Measurements from ENCODE around the gene AFTPH. TPM values are rescaled to one million over a fixed set of nuclear protein-coding genes. Genes with fewer than 3 reads are reported as not detected.

The AFTPH gene
- total RNA-seq, 1 experiment from 2014 or later: 17.9 TPM

DNA sequence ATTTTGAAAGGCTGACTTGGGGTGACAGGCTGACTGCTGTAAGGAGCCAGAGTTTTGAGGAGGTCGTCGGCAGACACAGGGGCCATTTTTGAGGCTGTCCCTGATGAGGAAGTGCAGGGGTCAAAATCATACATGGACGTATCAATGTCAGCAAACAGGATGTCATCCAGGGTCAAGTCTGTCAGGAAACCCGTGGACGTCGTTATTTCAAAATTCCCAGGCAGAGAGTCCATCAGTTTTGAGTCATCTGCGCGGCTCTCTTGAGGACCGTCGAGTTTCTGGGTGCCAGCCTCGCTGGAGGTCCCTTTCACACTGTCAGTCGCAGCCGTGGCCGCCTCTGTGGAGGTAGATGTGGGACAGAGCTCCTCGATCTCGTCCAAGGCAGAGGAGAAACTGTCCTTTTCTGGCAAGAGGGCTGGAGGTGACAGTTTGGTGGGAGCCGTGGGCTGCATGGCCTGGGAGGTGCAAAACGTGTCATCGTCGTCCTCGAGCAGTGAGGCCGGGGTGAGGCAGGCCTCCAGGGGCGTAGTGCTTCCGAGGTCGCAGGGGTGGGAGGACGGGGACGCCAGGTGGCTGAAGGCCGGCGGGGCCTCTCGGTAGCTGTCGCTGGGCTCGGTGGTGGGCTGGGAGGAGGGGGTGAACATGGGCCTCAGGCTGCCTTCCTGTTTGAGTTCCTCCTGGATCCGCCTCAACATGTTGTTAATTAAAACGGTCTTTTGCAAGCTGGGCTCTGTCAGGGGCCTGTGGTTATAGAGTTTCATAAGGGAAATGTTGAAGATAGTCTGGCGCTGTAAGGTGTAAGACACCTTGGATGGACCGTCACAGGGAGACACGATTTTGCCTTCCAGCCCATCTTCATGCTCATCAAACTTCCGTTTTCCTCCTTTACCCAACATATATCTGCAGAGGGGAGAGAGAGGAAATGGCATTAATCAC, 112.1 kb downstream of the AFTPH start:
- no TSS peak for BruUV-seq (replicated peaks)
- TF ChIP-seq REST (IDR thresholded peaks at IDR 0.05; ENCODE audit: insufficient read depth in 1 of 2, low read depth in 2 of 2, low read length in 1 of 2) (no peak), SIN3A (IDR thresholded peaks at IDR 0.05; ENCODE audit: borderline replicate concordance, insufficient read depth, low read depth, low read length) (no peak), TCF7L2 (IDR thresholded peaks at IDR 0.05; ENCODE audit: low read depth, low read length) (no peak), POLR2AphosphoS5 (IDR thresholded peaks at IDR 0.05; ENCODE audit: low read depth, low read length) (no peak)
- TF ChIP-seq, protein P1, sequence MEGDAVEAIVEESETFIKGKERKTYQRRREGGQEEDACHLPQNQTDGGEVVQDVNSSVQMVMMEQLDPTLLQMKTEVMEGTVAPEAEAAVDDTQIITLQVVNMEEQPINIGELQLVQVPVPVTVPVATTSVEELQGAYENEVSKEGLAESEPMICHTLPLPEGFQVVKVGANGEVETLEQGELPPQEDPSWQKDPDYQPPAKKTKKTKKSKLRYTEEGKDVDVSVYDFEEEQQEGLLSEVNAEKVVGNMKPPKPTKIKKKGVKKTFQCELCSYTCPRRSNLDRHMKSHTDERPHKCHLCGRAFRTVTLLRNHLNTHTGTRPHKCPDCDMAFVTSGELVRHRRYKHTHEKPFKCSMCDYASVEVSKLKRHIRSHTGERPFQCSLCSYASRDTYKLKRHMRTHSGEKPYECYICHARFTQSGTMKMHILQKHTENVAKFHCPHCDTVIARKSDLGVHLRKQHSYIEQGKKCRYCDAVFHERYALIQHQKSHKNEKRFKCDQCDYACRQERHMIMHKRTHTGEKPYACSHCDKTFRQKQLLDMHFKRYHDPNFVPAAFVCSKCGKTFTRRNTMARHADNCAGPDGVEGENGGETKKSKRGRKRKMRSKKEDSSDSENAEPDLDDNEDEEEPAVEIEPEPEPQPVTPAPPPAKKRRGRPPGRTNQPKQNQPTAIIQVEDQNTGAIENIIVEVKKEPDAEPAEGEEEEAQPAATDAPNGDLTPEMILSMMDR (IDR thresholded peaks at IDR 0.05): no peak
- H3K9me3 ChIP-seq (ENCODE audit: control insufficient read depth, insufficient read depth, low read depth, low read length): no peaks in the 10 kb centered on the region
- in situ Hi-C loops (cut with HindIII; ENCODE audit: low pct_unique_long_range_greater_than_20kb, low sequenced_read_pairs) (no loop called here), intact Hi-C loops (cut with micrococcal nuclease; ENCODE audit: unreplicated experiment) (no loop called here)
- ATAC-seq (no peak), DNase-seq (ENCODE audit: low read depth, low spot score) (no peak)
- H3K4me1 ChIP-seq (ENCODE audit: control insufficient read depth, insufficient read depth, low read length): peaks cover 39% of the 10 kb centered on the region
- ChIA-PET CTCF (no interaction called here), POLR2A (no interaction called here)
- no peak overlapping the region for H3K27ac ChIP-seq (ENCODE audit: low read length)
- no peaks in the 10 kb centered on the region for H3K27me3 ChIP-seq (ENCODE audit: control insufficient read depth, insufficient read depth, low read length)
- no peaks in the 10 kb centered on the region; the same call in 1 of the 2 replicates for H3K36me3 ChIP-seq (ENCODE audit: control insufficient read depth, insufficient read depth, low read length)
- no peak overlapping the region for H3K4me3 ChIP-seq (ENCODE audit: low read depth in 2 of 2, low read length in 2 of 2)

- H3K4me3 ChIP-seq (ENCODE audit: low read depth in 2 of 2, low read length in 2 of 2): no peak overlapping the region
- ATAC-seq (no peak), DNase-seq (ENCODE audit: low read depth, low spot score) (no peak)
- no peak overlapping the region for H3K27ac ChIP-seq (ENCODE audit: low read length)
- no peaks in the 10 kb centered on the region for H3K9me3 ChIP-seq (ENCODE audit: control insufficient read depth, insufficient read depth, low read depth, low read length)
- H3K27me3 ChIP-seq (ENCODE audit: control insufficient read depth, insufficient read depth, low read length): no peaks in the 10 kb centered on the region
- no peak for TF ChIP-seq TCF7L2 (IDR thresholded peaks at IDR 0.05; ENCODE audit: low read depth, low read length)
- TF ChIP-seq REST (IDR thresholded peaks at IDR 0.05; ENCODE audit: insufficient read depth in 1 of 2, low read depth in 2 of 2, low read length in 1 of 2): no peak
- TF ChIP-seq POLR2AphosphoS5 (IDR thresholded peaks at IDR 0.05; ENCODE audit: low read depth, low read length): no peak
- no peak for TF ChIP-seq SIN3A (IDR thresholded peaks at IDR 0.05; ENCODE audit: borderline replicate concordance, insufficient read depth, low read depth, low read length)
- TF ChIP-seq, protein P1 (IDR thresholded peaks at IDR 0.05): no peak
- peaks cover 48% of the 10 kb centered on the region for H3K4me1 ChIP-seq (ENCODE audit: control insufficient read depth, insufficient read depth, low read length)
- ChIA-PET CTCF (no interaction called here), POLR2A (no interaction called here)
- H3K36me3 ChIP-seq (ENCODE audit: control insufficient read depth, insufficient read depth, low read length): no peaks in the 10 kb centered on the region; the same call in 1 of the 2 replicates
- in situ Hi-C loops (cut with HindIII; ENCODE audit: low pct_unique_long_range_greater_than_20kb, low sequenced_read_pairs): no loop called here
- intact Hi-C loops (cut with micrococcal nuclease; ENCODE audit: unreplicated experiment): no loop called here
- no TSS peak for BruUV-seq (replicated peaks)
These were observed 113.0 kb downstream of the AFTPH start for GRCh38 chr2:64637000-64637635.
